ENCODE results near the gene OR4B1.
"Not testable (repeated sequence)": the region's sequence is repeated elsewhere in the genome, so short reads cannot be mapped to it uniquely, and the experiment has no call there.

OR4B1 gene

GRCh38 chr11:48216510-48216909 lies at the start of gene OR4B1:
Gene OR4B1 (plus strand): TSS chr11:48216810. CDS start chr11:48216810, 0 bp downstream.
- H3K4me3 ChIP-seq (ENCODE audit: low read length), result no peak within 1 kb of the TSS
- no peaks in the 10 kb centered on the region for H3K9me3 ChIP-seq (ENCODE audit: low read length)
- H2AFZ ChIP-seq (ENCODE audit: low read depth, low read length), result no peak within 1 kb of the TSS
- no peaks in the 10 kb centered on the region for H3K36me3 ChIP-seq (ENCODE audit: insufficient read depth, low read length)
- no peaks in the 10 kb centered on the region for H3K27me3 ChIP-seq (ENCODE audit: insufficient read depth, low read length)
- H3K4me1 ChIP-seq (ENCODE audit: insufficient read depth, low read length), result no peaks in the 10 kb centered on the region

GRCh38 chr11:48167380-48167779 lies 49.2 kb upstream of the OR4B1 start:
- H3K9me3 ChIP-seq (ENCODE audit: low read length), result no peaks in the 10 kb centered on the region
- peaks cover 3% of the 10 kb centered on the region for H3K36me3 ChIP-seq (ENCODE audit: insufficient read depth, low read length)
- H3K4me3 ChIP-seq (ENCODE audit: low read length), result no peak overlapping the region
- no peak overlapping the region for H2AFZ ChIP-seq (ENCODE audit: low read depth, low read length)
- peaks cover 10% of the 10 kb centered on the region for H3K4me1 ChIP-seq (ENCODE audit: insufficient read depth, low read length)
- no peaks in the 10 kb centered on the region for H3K27me3 ChIP-seq (ENCODE audit: insufficient read depth, low read length)

GRCh38 chr11:48168815-48169214 lies 47.8 kb upstream of the OR4B1 start:
- Histone ChIP-seq H3K4me3 (ENCODE audit: low read length) (no peak overlapping the region), H3K9me3 (ENCODE audit: low read length) (no peaks in the 10 kb centered on the region), H3K27me3 (ENCODE audit: insufficient read depth, low read length) (no peaks in the 10 kb centered on the region), H3K4me1 (ENCODE audit: insufficient read depth, low read length) (peaks cover 10% of the 10 kb centered on the region), H3K36me3 (ENCODE audit: insufficient read depth, low read length) (peaks cover 3% of the 10 kb centered on the region), H2AFZ (ENCODE audit: low read depth, low read length) (no peak overlapping the region)

- peaks cover 10% of the 10 kb centered on the region for H3K4me1 ChIP-seq (ENCODE audit: insufficient read depth, low read length)
- no peaks in the 10 kb centered on the region for H3K9me3 ChIP-seq (ENCODE audit: low read length)
- no peak overlapping the region for H3K4me3 ChIP-seq (ENCODE audit: low read length)
- H2AFZ ChIP-seq (ENCODE audit: low read depth, low read length), result no peak overlapping the region
- no peaks in the 10 kb centered on the region for H3K36me3 ChIP-seq (ENCODE audit: insufficient read depth, low read length)
- no peaks in the 10 kb centered on the region for H3K27me3 ChIP-seq (ENCODE audit: insufficient read depth, low read length)
Measured at GRCh38 chr11:48169259-48169658, 47.4 kb upstream of the OR4B1 start.

- no peak overlapping the region for H2AFZ ChIP-seq (ENCODE audit: low read depth, low read length)
- no peaks in the 10 kb centered on the region for H3K9me3 ChIP-seq (ENCODE audit: low read length)
Measured at GRCh38 chr11:48169717-48170116, 46.9 kb upstream of the OR4B1 start.

GRCh38 chr11:48170241-48171233 lies 46.1 kb upstream of the OR4B1 start:
- no peaks in the 10 kb centered on the region for H3K36me3 ChIP-seq (ENCODE audit: insufficient read depth, low read length)
- no peak overlapping the region for H2AFZ ChIP-seq (ENCODE audit: low read depth, low read length)
- H3K27me3 ChIP-seq (ENCODE audit: insufficient read depth, low read length), result no peaks in the 10 kb centered on the region
- H3K9me3 ChIP-seq (ENCODE audit: low read length), result no peaks in the 10 kb centered on the region
- H3K4me3 ChIP-seq (ENCODE audit: low read length), result no peak overlapping the region
- peaks cover 10% of the 10 kb centered on the region for H3K4me1 ChIP-seq (ENCODE audit: insufficient read depth, low read length)

More at GRCh38 chr11:48169717-48170116, 46.9 kb upstream of the OR4B1 start:
- H3K4me3 ChIP-seq (ENCODE audit: low read length), result no peak overlapping the region
- H3K4me1 ChIP-seq (ENCODE audit: insufficient read depth, low read length), result peaks cover 10% of the 10 kb centered on the region
- H3K27me3 ChIP-seq (ENCODE audit: insufficient read depth, low read length), result no peaks in the 10 kb centered on the region
- no peaks in the 10 kb centered on the region for H3K36me3 ChIP-seq (ENCODE audit: insufficient read depth, low read length)

- Histone ChIP-seq H3K27me3 (ENCODE audit: insufficient read depth, low read length) (no peaks in the 10 kb centered on the region), H2AFZ (ENCODE audit: low read depth, low read length) (no peak overlapping the region), H3K36me3 (ENCODE audit: insufficient read depth, low read length) (no peaks in the 10 kb centered on the region), H3K9me3 (ENCODE audit: low read length) (no peaks in the 10 kb centered on the region), H3K4me1 (ENCODE audit: insufficient read depth, low read length) (peaks cover 10% of the 10 kb centered on the region), H3K4me3 (ENCODE audit: low read length) (no peak overlapping the region)
Measured at GRCh38 chr11:48172818-48173609, 43.6 kb upstream of the OR4B1 start.

GRCh38 chr11:48177661-48178060 lies 38.9 kb upstream of the OR4B1 start:
- Histone ChIP-seq H3K36me3 (ENCODE audit: insufficient read depth, low read length) (no peaks in the 10 kb centered on the region), H3K4me1 (ENCODE audit: insufficient read depth, low read length) (no peaks in the 10 kb centered on the region), H2AFZ (ENCODE audit: low read depth, low read length) (no peak overlapping the region), H3K27me3 (ENCODE audit: insufficient read depth, low read length) (no peaks in the 10 kb centered on the region), H3K4me3 (ENCODE audit: low read length) (no peak overlapping the region), H3K9me3 (ENCODE audit: low read length) (no peaks in the 10 kb centered on the region)

GRCh38 chr11:48180627-48181026 lies 36.0 kb upstream of the OR4B1 start:
- Histone ChIP-seq H3K4me3 (ENCODE audit: low read length) (no peak overlapping the region), H3K9me3 (ENCODE audit: low read length) (no peaks in the 10 kb centered on the region), H3K36me3 (ENCODE audit: insufficient read depth, low read length) (no peaks in the 10 kb centered on the region), H3K4me1 (ENCODE audit: insufficient read depth, low read length) (no peaks in the 10 kb centered on the region), H2AFZ (ENCODE audit: low read depth, low read length) (no peak overlapping the region), H3K27me3 (ENCODE audit: insufficient read depth, low read length) (no peaks in the 10 kb centered on the region)

- no peaks in the 10 kb centered on the region for H3K27me3 ChIP-seq (ENCODE audit: insufficient read depth, low read length)
Measured at GRCh38 chr11:48182860-48183526, 33.6 kb upstream of the OR4B1 start.

GRCh38 chr11:48184452-48184851 lies 32.2 kb upstream of the OR4B1 start:
- Histone ChIP-seq H3K9me3 (ENCODE audit: low read length) (no peaks in the 10 kb centered on the region), H2AFZ (ENCODE audit: low read depth, low read length) (no peak overlapping the region), H3K4me3 (ENCODE audit: low read length) (no peak overlapping the region), H3K27me3 (ENCODE audit: insufficient read depth, low read length) (no peaks in the 10 kb centered on the region), H3K36me3 (ENCODE audit: insufficient read depth, low read length) (no peaks in the 10 kb centered on the region), H3K4me1 (ENCODE audit: insufficient read depth, low read length) (no peaks in the 10 kb centered on the region)

More at GRCh38 chr11:48182860-48183526, 33.6 kb upstream of the OR4B1 start:
- Histone ChIP-seq H3K36me3 (ENCODE audit: insufficient read depth, low read length) (no peaks in the 10 kb centered on the region), H3K4me1 (ENCODE audit: insufficient read depth, low read length) (no peaks in the 10 kb centered on the region), H2AFZ (ENCODE audit: low read depth, low read length) (no peak overlapping the region), H3K4me3 (ENCODE audit: low read length) (no peak overlapping the region), H3K9me3 (ENCODE audit: low read length) (no peaks in the 10 kb centered on the region)

- not testable (repeated sequence) for H3K27me3 ChIP-seq (ENCODE audit: insufficient read depth, low read length); H2AFZ ChIP-seq (ENCODE audit: low read depth, low read length); H3K9me3 ChIP-seq (ENCODE audit: low read length); H3K4me1 ChIP-seq (ENCODE audit: insufficient read depth, low read length); H3K36me3 ChIP-seq (ENCODE audit: insufficient read depth, low read length); H3K4me3 ChIP-seq (ENCODE audit: low read length)
Measured at GRCh38 chr11:48190906-48191654, 25.5 kb upstream of the OR4B1 start.

Data from neuron (in vitro differentiated cells).